Fibroblast of peridontal ligament (primary cell): ENCODE data around the gene NCLN.
"Not testable (repeated sequence)": the region's sequence is repeated elsewhere in the genome, so short reads cannot be mapped to it uniquely, and the experiment has no call there.

Experiments used
- DNase-seq: peaks from one replicate; pipeline ENCODE4 v3.0.0-alpha.2; 2010; ENCODE audit errors: extremely low read depth

NCLN gene

GRCh38 chr19:3154957-3155736 is 30.6 kb upstream of the NCLN start:
- peak; percentile 94 for DNase-seq

- no peak for DNase-seq
These were observed 28.5 kb upstream of the NCLN start for GRCh38 chr19:3157096-3157845.

- DNase-seq = no peak
These were observed 26.2 kb upstream of the NCLN start for GRCh38 chr19:3159565-3159964.

GRCh38 chr19:3160219-3160618 is 25.5 kb upstream of the NCLN start:
- DNase-seq = no peak

- DNase-seq = no peak
These were observed 24.3 kb upstream of the NCLN start for GRCh38 chr19:3161453-3161852.

GRCh38 chr19:3162418-3163229 is 23.1 kb upstream of the NCLN start:
- no peak for DNase-seq

- peak; percentile 53 for DNase-seq
These were observed 22.4 kb upstream of the NCLN start for GRCh38 chr19:3163230-3163886.

GRCh38 chr19:3163943-3164342 is 21.8 kb upstream of the NCLN start:
- DNase-seq = no peak

GRCh38 chr19:3167533-3168272 is 18.0 kb upstream of the NCLN start:
- no peak for DNase-seq

- DNase-seq = no peak
These were observed 13.6 kb upstream of the NCLN start for GRCh38 chr19:3171894-3172672.

- not testable (repeated sequence) for DNase-seq
These were observed 13.1 kb upstream of the NCLN start for GRCh38 chr19:3172673-3173000.

GRCh38 chr19:3175781-3176714 is 9.7 kb upstream of the NCLN start:
- DNase-seq = peak; percentile 53

- no peak for DNase-seq
These were observed 8.8 kb upstream of the NCLN start for GRCh38 chr19:3176715-3177501.

- no peak for DNase-seq
These were observed 7.3 kb upstream of the NCLN start, which contains the start of gene S1PR4 for GRCh38 chr19:3178377-3178972. Gene S1PR4, plus strand, starts transcription at chr19:3178769. Its CDS starts 24 bp downstream, at chr19:3178793.

GRCh38 chr19:3178973-3179738 is 6.6 kb upstream of the NCLN start:
- no peak for DNase-seq

- no peak for DNase-seq
These were observed 5.9 kb upstream of the NCLN start for GRCh38 chr19:3179739-3180293.
